Spleen (tissue), 11 donors: Measurements from ENCODE around the gene ZNF785. TPM values are rescaled to one million over a fixed set of nuclear protein-coding genes. Genes with fewer than 3 reads are reported as not detected.
A peak's percentile ranks its signal among the peaks of the same experiment; 100 is the strongest.

ENCODE experiments used
- DNase-seq: peaks from one replicate; pipeline ENCODE4 v3.0.0-alpha.2; 2020
- H3K27ac ChIP-seq, 8 donors: fragments of 200-600 bp; sonication (generic) in 7 of 8; 1 replicate in 4 of 8; 2 replicates in 4 of 8; pipeline versions ENCODE4 v1.5.0 to v1.8.0; 2016 to 2021; ENCODE audit warnings: inconsistent platforms in 4 of 8, mild to moderate bottlenecking in 4 of 8, moderate library complexity in 1 of 8
- H3K27me3 ChIP-seq, 7 donors: fragments of 200-600 bp; sonication (generic) in 6 of 7; replicated peaks in 1 of 7; 1 replicate in 4 of 7; 2 replicates in 3 of 7; pipeline versions ENCODE4 v1.5.0 to v1.8.0; 2016 to 2021; ENCODE audit warnings: inconsistent platforms in 3 of 7, mild to moderate bottlenecking in 1 of 7
- H3K36me3 ChIP-seq, 6 donors: fragments of 200-600 bp; sonication (generic) in 5 of 6; 1 replicate in 4 of 6; 2 replicates in 2 of 6; pipeline versions ENCODE4 v1.5.0 to v1.8.0; 2016 to 2021; ENCODE audit warnings: inconsistent platforms in 2 of 6
- H3K4me1 ChIP-seq, 6 donors: fragments of 200-600 bp; sonication (generic) in 5 of 6; 1 replicate in 3 of 6; 2 replicates in 3 of 6; pipeline versions ENCODE4 v1.5.0 to v1.8.0; 2016 to 2021; ENCODE audit warnings: inconsistent platforms in 3 of 6
- H3K4me3 ChIP-seq, 8 donors: fragments of 200-600 bp; sonication (generic) in 7 of 8; 1 replicate in 4 of 8; 2 replicates in 4 of 8; pipeline versions ENCODE4 v1.5.0 to v1.8.0; 2016 to 2021; ENCODE audit warnings: inconsistent platforms in 4 of 8, mild to moderate bottlenecking in 4 of 8, moderate library complexity in 2 of 8
- H3K9me3 ChIP-seq, 8 donors: fragments of 200-600 bp; sonication (generic) in 7 of 8; 1 replicate in 4 of 8; 2 replicates in 4 of 8; pipeline versions ENCODE4 v1.5.0 to v1.8.0; 2016 to 2021; ENCODE audit warnings: inconsistent platforms in 4 of 8
- POLR2A ChIP-seq, 3 donors: fragments of 450-650 bp; IDR thresholded peaks; one replicate each; pipeline ENCODE4 v1.5.1; 2017; ENCODE audit warnings: antibody characterized with exemption in 3 of 3, mild to moderate bottlenecking in 1 of 3
- POLR2AphosphoS5 ChIP-seq, 3 donors: sonication (generic); formaldehyde crosslinking; IDR thresholded peaks; one replicate each; pipeline ENCODE4 v1.5.1; 2017; ENCODE audit warnings: antibody characterized with exemption in 3 of 3
- WGBS, 5 donors: extraction: QIAGEN DNeasy Blood & Tissue Kit in 3 of 5; methylation state at CpG; one replicate each; pipeline versions ENCODE4 v1.1.5 to v1.1.7; 2013 to 2018; 5-methylcytosine and 5-hydroxymethylcytosine counted together
- intact Hi-C: fragments of 100-400 bp; cut with DNase I; formaldehyde crosslinking; loops from one replicate; pipeline ENCODE4 v1.15.0; 2023; ENCODE audit warnings: low total_unique reads
- polyA plus RNA-seq, 3 donors: library from polyadenylated mRNA; stranded (reverse); fragments of 200-250 nt; gene quantifications; one replicate each; pipeline ENCODE4 v1.2.1, GENCODE V29; 2013
- total RNA-seq, 7 donors: library from RNA; depleted of rRNA in 3 of 7; stranded (reverse); fragments of >200 nt in 3 of 7; fragmentation: NEBNext Ultra II Directional in 4 of 7; extraction: Animal tissue kit (Norgen Biotek cat#: 25700) in 4 of 7; gene quantifications; one replicate each; pipeline versions ENCODE4 v1.1.0 to v1.2.1, GENCODE V29; 2016 to 2021
- TF ChIP-seq, protein P1 (sequence below), 11 experiments: fragments of 200-600 bp in 7 of 11; fragments of 450-650 bp in 4 of 11; sonication (generic) in 4 of 11; IDR thresholded peaks in 8 of 11; conservative IDR thresholded peaks in 3 of 11; 1 replicate in 7 of 11; 2 replicates in 4 of 11; pipeline versions ENCODE4 v1.4.0 to v1.8.0; 2016 to 2021; ENCODE audit warnings: antibody characterized with exemption in 11 of 11, inconsistent platforms in 4 of 11, mild to moderate bottlenecking in 1 of 11
- donor health status: healthy with polysubstance abuse.
- donor health status: DM: no; HTN: no; CAD: no; lungs with moderate emphysema.
- donor health status: DM: no; HTN: no; CAD: no.
- donor health status: Bipolar disorder and iron deficiency.
- donor health status: healthy.
- donor health status: DM: no; HTN: no; CAD: no.
- donor health status: DM: yes; HTN: yes; CAD: no.

ZNF785 gene
- total and polyA plus RNA-seq, 10 donors = 3.1 to 22.1 (median 17.3) TPM

DNA sequence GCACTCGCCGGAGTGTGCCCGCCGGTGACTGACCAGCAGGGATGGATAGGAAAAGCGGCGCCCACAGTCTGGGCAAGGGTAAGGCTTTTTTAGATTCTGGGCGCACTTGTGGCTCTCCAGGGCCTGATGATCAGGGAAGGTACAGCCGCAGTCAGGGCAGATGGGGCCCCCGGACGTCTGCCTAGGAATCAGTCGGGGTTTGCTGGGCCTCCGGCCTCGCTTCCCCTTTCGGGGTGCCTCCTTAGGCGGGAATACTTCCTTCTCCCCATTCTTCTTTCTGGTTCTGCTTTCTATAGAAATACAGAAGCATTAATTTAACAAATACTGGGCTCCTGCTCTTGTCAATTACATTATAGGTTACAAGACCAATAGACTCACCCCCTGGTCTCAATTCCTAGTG is 19.7 kb upstream of the ZNF785 start:
- intact Hi-C loops = no loop called here
- Histone ChIP-seq H3K4me1 (peaks cover 0 to 80% (median 42%) of the 10 kb centered on the region in 6 donors), H3K27ac (peak overlapping the region in 1 of 8 donors; percentile 29), H3K4me3 (no peak overlapping the region), H3K36me3 (peaks cover 3 to 68% (median 47%) of the 10 kb centered on the region in 6 donors), H3K27me3 (no peaks in the 10 kb centered on the region), H3K9me3 (no peaks in the 10 kb centered on the region)
- 69 to 85% (median 78%) methylated on average over 15 of the region's 15 CpGs for WGBS, 5 donors
- no peak for TF ChIP-seq POLR2A (IDR thresholded peaks at IDR 0.05)
- TF ChIP-seq, protein P1, sequence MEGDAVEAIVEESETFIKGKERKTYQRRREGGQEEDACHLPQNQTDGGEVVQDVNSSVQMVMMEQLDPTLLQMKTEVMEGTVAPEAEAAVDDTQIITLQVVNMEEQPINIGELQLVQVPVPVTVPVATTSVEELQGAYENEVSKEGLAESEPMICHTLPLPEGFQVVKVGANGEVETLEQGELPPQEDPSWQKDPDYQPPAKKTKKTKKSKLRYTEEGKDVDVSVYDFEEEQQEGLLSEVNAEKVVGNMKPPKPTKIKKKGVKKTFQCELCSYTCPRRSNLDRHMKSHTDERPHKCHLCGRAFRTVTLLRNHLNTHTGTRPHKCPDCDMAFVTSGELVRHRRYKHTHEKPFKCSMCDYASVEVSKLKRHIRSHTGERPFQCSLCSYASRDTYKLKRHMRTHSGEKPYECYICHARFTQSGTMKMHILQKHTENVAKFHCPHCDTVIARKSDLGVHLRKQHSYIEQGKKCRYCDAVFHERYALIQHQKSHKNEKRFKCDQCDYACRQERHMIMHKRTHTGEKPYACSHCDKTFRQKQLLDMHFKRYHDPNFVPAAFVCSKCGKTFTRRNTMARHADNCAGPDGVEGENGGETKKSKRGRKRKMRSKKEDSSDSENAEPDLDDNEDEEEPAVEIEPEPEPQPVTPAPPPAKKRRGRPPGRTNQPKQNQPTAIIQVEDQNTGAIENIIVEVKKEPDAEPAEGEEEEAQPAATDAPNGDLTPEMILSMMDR (IDR thresholded peaks at IDR 0.05 in 8 of 11, conservative IDR thresholded peaks at IDR 0.05 in 3 of 11) = no peak
- no peak for TF ChIP-seq POLR2AphosphoS5 (IDR thresholded peaks at IDR 0.05)
- peak; percentile 47 for DNase-seq

DNA sequence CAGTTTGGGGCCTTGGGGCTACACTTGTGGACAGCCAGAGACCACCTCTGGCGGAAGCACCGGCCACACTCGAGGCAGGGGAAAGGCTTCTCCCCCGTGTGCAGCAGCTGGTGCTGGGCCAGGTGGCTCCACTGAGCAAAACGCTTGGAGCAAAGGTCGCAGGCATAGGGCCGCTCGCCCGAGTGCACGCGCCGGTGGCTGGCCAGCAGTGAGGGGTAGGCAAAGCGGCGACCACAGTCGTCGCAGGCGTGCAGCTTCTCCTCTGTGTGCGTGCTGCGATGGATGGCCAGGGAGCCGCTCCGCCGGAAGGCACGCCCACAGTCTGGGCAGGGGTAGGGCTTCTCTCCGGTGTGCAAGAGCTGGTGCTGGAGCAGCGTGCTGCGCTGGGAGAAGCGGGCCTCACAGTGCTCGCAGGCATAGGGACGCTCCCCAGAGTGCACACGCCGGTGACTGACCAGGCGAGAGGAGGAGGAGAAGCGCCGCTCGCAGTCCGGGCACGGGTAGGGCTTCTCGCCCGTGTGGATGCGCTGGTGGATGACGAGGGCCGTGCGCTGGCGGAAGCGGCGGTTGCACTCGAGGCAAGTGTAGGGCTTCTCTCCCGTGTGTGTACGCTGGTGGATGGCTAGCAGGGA is 18.9 kb upstream of the ZNF785 start:
- no peak overlapping the region for H3K27ac ChIP-seq
- TF ChIP-seq POLR2AphosphoS5 (IDR thresholded peaks at IDR 0.05) (peak in 2 of 3 donors; percentile 30 to 63), POLR2A (IDR thresholded peaks at IDR 0.05) (no peak)
- TF ChIP-seq, protein P1 (IDR thresholded peaks at IDR 0.05 in 8 of 11, conservative IDR thresholded peaks at IDR 0.05 in 3 of 11) = no peak
- peak; percentile 74 for DNase-seq
- peaks cover 0 to 77% (median 41%) of the 10 kb centered on the region in 6 donors for H3K4me1 ChIP-seq
- no peaks in the 10 kb centered on the region for H3K9me3 ChIP-seq
- peaks cover 3 to 68% (median 47%) of the 10 kb centered on the region in 6 donors for H3K36me3 ChIP-seq
- H3K4me3 ChIP-seq = no peak overlapping the region
- intact Hi-C loops = no loop called here
- no peaks in the 10 kb centered on the region for H3K27me3 ChIP-seq
- WGBS, 5 donors = 94 to 96% (median 95%) methylated on average over 43 to 49 of the region's 49 CpGs

DNA sequence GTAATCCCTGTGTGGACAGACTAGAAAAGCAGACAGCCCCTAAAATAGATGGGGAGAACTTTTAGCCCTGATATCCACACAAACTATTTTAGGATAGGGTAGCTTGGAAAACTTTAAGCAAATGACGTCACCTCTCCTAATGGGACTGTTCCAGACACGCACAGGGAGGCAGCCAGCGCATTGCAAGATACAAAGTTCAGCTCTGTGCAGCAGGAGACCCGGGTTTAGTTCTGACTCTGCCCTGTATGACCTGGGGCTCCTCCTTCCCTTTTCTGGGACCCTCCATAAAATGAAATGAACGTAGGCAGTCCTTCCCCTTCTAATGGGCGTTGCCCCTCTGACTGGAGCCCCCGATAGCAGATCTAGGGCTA is 18.4 kb upstream of the ZNF785 start:
- no peak overlapping the region for H3K27ac ChIP-seq
- peaks cover 3 to 68% (median 47%) of the 10 kb centered on the region in 6 donors for H3K36me3 ChIP-seq
- WGBS, 5 donors = 82 to 92% (median 91%) methylated on average over 7 of the region's 7 CpGs
- H3K27me3 ChIP-seq = no peaks in the 10 kb centered on the region
- intact Hi-C loops = no loop called here
- no peak overlapping the region for H3K4me3 ChIP-seq
- peaks cover 0 to 72% (median 36%) of the 10 kb centered on the region in 6 donors for H3K4me1 ChIP-seq
- no peak for DNase-seq
- H3K9me3 ChIP-seq = no peaks in the 10 kb centered on the region
- TF ChIP-seq POLR2AphosphoS5 (IDR thresholded peaks at IDR 0.05) (no peak), POLR2A (IDR thresholded peaks at IDR 0.05) (no peak)
- TF ChIP-seq, protein P1 (IDR thresholded peaks at IDR 0.05 in 8 of 11, conservative IDR thresholded peaks at IDR 0.05 in 3 of 11) = no peak

DNA sequence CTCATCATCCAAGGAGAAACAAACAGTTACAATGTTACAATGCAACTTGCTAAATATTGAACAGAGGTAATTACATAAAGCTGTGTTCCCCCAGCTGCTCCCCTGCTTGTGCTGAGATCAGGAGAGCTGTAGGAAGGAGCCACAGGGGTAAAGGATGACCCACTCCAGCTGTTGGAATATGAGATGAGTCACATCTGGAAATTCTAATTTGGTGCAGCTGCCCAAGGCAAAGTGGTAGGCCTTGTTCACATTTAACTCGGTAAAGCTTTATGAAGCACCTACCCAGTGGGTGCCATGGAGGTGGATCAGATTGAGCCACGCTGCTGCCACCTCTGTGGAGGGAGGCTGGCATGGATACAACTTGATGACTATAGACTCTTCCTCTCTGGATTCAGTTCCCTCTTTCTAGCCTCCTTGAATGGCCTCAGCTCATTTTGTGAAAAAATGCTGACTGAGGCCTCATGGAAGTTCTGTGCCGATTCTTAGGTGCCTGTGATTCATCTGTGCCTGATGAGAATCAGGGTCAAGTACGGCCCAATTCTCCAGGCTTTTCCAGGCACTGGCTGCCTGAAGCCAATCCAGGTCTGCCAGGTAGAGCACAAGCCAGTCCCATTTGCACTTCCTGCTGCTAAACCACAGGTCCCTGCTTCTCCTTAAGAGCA is 17.2 kb upstream of the ZNF785 start:
- no peak overlapping the region for H3K4me3 ChIP-seq
- H3K36me3 ChIP-seq = peaks cover 3 to 59% (median 46%) of the 10 kb centered on the region in 6 donors
- no peak for TF ChIP-seq POLR2A (IDR thresholded peaks at IDR 0.05)
- TF ChIP-seq, protein P1 (IDR thresholded peaks at IDR 0.05 in 8 of 11, conservative IDR thresholded peaks at IDR 0.05 in 3 of 11) = no peak
- TF ChIP-seq POLR2AphosphoS5 (IDR thresholded peaks at IDR 0.05) = peak in 1 of 3 donors; percentile 20
- no peaks in the 10 kb centered on the region for H3K9me3 ChIP-seq
- WGBS, 5 donors = 64 to 84% (median 77%) methylated on average over 4 of the region's 4 CpGs
- DNase-seq = no peak
- H3K27me3 ChIP-seq = no peaks in the 10 kb centered on the region
- peak overlapping the region in 2 of 8 donors; percentile 0 to 38 for H3K27ac ChIP-seq
- intact Hi-C loops = no loop called here
- H3K4me1 ChIP-seq = peaks cover 0 to 63% (median 31%) of the 10 kb centered on the region in 6 donors
